Measurements from ENCODE around the gene ALDOA.
A peak's percentile ranks its signal among the peaks of the same experiment; 100 is the strongest.

The ALDOA gene

DNA sequence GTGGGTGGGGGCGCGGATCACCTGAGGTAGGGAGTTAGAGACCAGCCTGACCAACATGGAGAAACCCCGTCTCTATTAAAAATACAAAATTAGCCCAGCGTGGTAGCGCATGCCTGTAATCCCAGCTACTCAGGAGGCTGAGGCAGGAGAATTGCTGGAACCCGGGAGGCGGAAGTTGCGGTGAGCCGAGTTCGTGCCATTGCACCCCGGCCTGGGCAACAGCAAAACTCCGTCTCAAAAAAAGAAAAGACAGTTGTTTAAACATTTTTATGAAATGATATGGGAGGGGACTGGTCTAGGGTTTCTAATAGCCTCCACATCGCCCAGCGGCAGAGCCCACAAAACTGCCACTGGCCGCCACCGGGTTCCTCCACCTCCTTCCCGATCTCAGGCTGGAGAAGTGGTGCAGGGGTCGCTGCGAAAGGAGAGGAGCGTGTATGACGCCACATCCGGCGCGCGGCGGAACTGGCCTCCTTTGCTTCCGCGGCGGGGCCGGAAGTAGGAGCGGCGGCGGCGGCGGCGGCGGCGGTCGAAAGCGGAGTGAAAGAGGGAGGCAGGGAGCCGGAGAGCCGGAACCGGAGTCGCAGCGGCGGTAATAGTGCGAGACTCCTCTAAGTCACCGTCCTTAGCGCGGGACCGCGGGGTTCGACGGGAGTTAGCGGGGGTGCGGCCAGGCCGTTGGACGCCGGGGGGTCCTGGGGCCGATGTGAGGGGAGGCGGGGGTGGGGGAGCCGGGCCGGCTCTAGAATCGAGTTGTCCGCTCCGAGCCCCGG, 10.1 kb downstream of the ALDOA start, which contains the start of gene PPP4C:
Gene PPP4C, plus strand, starts transcription at position 492 of the 773 bp plus-strand sequence. CDS start 384 bp downstream, outside the sequence.
- peak; percentile 30; the same call in 1 of the 2 replicates for TF ChIP-seq TCF12 (IDR thresholded peaks at IDR 0.05; ENCODE audit: low read depth)
- TF ChIP-seq NFIC (IDR thresholded peaks at IDR 0.05) = no peak
- TF ChIP-seq, protein P1, sequence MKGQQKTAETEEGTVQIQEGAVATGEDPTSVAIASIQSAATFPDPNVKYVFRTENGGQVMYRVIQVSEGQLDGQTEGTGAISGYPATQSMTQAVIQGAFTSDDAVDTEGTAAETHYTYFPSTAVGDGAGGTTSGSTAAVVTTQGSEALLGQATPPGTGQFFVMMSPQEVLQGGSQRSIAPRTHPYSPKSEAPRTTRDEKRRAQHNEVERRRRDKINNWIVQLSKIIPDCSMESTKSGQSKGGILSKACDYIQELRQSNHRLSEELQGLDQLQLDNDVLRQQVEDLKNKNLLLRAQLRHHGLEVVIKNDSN (IDR thresholded peaks at IDR 0.05) = no peak
- TF ChIP-seq YY1 (IDR thresholded peaks at IDR 0.05; ENCODE audit: low read depth) = peak; percentile 14; the same call in 1 of the 2 replicates
- TF ChIP-seq TAF1 (IDR thresholded peaks at IDR 0.05; ENCODE audit: low read depth) = peak; percentile 77
- no peak for TF ChIP-seq RAD21 (IDR thresholded peaks at IDR 0.05; ENCODE audit: low read depth)
- TF ChIP-seq, protein P2, sequence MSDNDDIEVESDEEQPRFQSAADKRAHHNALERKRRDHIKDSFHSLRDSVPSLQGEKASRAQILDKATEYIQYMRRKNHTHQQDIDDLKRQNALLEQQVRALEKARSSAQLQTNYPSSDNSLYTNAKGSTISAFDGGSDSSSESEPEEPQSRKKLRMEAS (IDR thresholded peaks at IDR 0.05) = peak; percentile 52
- peak; percentile 46; the same call in 1 of the 2 replicates for TF ChIP-seq ZBTB7A (IDR thresholded peaks at IDR 0.05; ENCODE audit: low read depth)
- no peak for TF ChIP-seq EGR1 (IDR thresholded peaks at IDR 0.05)
- no peak for TF ChIP-seq CEBPB (IDR thresholded peaks at IDR 0.05)
- 0 out of 2 replicates have a peak, but pooled peaks have one; percentile 34 for TF ChIP-seq FOXM1 (IDR thresholded peaks at IDR 0.05; ENCODE audit: borderline replicate concordance, low read depth)
- TF ChIP-seq EP300 (IDR thresholded peaks at IDR 0.05; ENCODE audit: borderline replicate concordance) = peak; percentile 78
- TF ChIP-seq TEAD4 (IDR thresholded peaks at IDR 0.05) = no peak
- peak; percentile 85 for TF ChIP-seq CREB1 (IDR thresholded peaks at IDR 0.05; ENCODE audit: low read depth)

DNA sequence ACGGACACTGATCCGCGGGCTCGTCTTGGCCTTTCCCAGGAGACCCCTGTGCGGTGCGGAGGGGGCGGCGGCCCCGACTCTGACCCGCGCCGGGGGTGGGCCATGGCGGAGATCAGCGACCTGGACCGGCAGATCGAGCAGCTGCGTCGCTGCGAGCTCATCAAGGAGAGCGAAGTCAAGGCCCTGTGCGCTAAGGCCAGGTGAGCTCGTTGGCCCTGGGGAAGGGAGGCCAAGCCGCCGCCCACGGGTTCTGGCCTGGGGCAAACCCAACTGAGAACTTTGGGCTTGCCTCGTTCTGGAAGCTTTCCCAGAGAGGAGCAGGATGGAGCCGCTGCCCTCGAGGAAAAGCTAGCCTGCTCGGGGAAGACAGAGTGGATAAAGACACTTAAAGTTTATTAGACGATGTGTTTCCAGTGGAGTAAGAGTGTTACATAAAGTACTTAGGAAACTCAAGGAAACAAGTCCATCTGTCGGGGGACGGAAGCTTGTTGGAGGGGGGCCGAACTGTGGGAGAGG, 10.8 kb downstream of the ALDOA start:
- TF ChIP-seq EGR1 (IDR thresholded peaks at IDR 0.05) = peak; percentile 17; the same call in 1 of the 2 replicates
- TF ChIP-seq, protein P1 (IDR thresholded peaks at IDR 0.05) = no peak
- no peak for TF ChIP-seq FOXM1 (IDR thresholded peaks at IDR 0.05; ENCODE audit: borderline replicate concordance, low read depth)
- no peak; the same call in 1 of the 2 replicates for TF ChIP-seq ZBTB7A (IDR thresholded peaks at IDR 0.05; ENCODE audit: low read depth)
- TF ChIP-seq, protein P2 (IDR thresholded peaks at IDR 0.05) = no peak

DNA sequence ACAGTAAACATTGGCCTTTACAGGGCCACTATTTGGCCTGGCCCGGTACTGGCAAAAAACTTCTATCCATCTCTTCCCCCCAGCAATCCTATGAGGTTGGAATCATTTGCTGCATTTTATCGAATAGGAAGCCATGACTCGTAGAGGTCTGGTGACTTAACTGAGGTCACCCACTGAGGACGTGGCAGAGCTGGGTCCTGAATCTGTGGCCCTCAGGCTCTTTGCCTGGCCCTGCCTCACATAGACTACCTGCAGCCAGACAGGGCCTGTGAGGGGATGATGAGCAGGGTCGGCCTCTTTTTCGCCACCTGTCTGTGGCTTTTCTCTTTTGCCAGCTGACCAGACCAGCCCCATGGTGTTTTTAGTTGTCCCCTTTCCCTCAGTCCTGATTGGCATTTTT, 12.1 kb downstream of the ALDOA start:
- TF ChIP-seq RAD21 (IDR thresholded peaks at IDR 0.05; ENCODE audit: low read depth) (no peak), EGR1 (IDR thresholded peaks at IDR 0.05) (no peak), ZBTB7A (IDR thresholded peaks at IDR 0.05; ENCODE audit: low read depth) (no peak), EP300 (IDR thresholded peaks at IDR 0.05; ENCODE audit: borderline replicate concordance) (no peak), CEBPB (IDR thresholded peaks at IDR 0.05) (no peak), TCF12 (IDR thresholded peaks at IDR 0.05; ENCODE audit: low read depth) (no peak), FOXM1 (IDR thresholded peaks at IDR 0.05; ENCODE audit: borderline replicate concordance, low read depth) (no peak), TAF1 (IDR thresholded peaks at IDR 0.05; ENCODE audit: low read depth) (no peak), TEAD4 (IDR thresholded peaks at IDR 0.05) (no peak), YY1 (IDR thresholded peaks at IDR 0.05; ENCODE audit: low read depth) (no peak), CREB1 (IDR thresholded peaks at IDR 0.05; ENCODE audit: low read depth) (no peak), NFIC (IDR thresholded peaks at IDR 0.05) (no peak)
- TF ChIP-seq, protein P3, sequence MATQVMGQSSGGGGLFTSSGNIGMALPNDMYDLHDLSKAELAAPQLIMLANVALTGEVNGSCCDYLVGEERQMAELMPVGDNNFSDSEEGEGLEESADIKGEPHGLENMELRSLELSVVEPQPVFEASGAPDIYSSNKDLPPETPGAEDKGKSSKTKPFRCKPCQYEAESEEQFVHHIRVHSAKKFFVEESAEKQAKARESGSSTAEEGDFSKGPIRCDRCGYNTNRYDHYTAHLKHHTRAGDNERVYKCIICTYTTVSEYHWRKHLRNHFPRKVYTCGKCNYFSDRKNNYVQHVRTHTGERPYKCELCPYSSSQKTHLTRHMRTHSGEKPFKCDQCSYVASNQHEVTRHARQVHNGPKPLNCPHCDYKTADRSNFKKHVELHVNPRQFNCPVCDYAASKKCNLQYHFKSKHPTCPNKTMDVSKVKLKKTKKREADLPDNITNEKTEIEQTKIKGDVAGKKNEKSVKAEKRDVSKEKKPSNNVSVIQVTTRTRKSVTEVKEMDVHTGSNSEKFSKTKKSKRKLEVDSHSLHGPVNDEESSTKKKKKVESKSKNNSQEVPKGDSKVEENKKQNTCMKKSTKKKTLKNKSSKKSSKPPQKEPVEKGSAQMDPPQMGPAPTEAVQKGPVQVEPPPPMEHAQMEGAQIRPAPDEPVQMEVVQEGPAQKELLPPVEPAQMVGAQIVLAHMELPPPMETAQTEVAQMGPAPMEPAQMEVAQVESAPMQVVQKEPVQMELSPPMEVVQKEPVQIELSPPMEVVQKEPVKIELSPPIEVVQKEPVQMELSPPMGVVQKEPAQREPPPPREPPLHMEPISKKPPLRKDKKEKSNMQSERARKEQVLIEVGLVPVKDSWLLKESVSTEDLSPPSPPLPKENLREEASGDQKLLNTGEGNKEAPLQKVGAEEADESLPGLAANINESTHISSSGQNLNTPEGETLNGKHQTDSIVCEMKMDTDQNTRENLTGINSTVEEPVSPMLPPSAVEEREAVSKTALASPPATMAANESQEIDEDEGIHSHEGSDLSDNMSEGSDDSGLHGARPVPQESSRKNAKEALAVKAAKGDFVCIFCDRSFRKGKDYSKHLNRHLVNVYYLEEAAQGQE (IDR thresholded peaks at IDR 0.05; ENCODE audit: low read depth) = no peak
- TF ChIP-seq, protein P2 (IDR thresholded peaks at IDR 0.05) = no peak

DNA sequence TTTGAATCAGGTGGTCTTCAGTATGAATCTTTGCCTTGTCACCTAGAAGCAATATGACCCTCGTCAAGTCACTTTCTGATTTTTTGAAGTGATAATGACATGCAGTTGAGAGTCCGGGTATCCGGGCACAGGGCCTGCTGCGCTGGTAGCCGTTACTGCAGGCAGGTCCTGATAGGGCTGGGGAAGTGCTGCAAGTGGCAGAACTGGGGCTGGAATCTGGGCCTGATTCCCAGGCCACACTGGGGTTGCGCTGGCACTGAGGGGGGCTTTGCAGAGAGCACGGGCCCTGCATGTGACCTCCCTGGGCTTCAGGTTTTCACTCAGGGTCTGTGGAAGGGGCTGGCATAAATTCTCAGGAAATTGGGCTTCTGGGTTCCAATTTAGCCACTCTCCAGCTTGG, 13.2 kb downstream of the ALDOA start:
- TF ChIP-seq NFIC (IDR thresholded peaks at IDR 0.05) (no peak), TCF12 (IDR thresholded peaks at IDR 0.05; ENCODE audit: low read depth) (no peak), FOXM1 (IDR thresholded peaks at IDR 0.05; ENCODE audit: borderline replicate concordance, low read depth) (no peak), TEAD4 (IDR thresholded peaks at IDR 0.05) (no peak), TAF1 (IDR thresholded peaks at IDR 0.05; ENCODE audit: low read depth) (no peak), CEBPB (IDR thresholded peaks at IDR 0.05) (no peak), CREB1 (IDR thresholded peaks at IDR 0.05; ENCODE audit: low read depth) (no peak), EP300 (IDR thresholded peaks at IDR 0.05; ENCODE audit: borderline replicate concordance) (no peak), RAD21 (IDR thresholded peaks at IDR 0.05; ENCODE audit: low read depth) (no peak)
- TF ChIP-seq, protein P1 (IDR thresholded peaks at IDR 0.05) = no peak
- TF ChIP-seq, protein P2 (IDR thresholded peaks at IDR 0.05) = no peak
- TF ChIP-seq, protein P3 (IDR thresholded peaks at IDR 0.05; ENCODE audit: low read depth) = no peak

Data from Ishikawa (cell line).